NCI-H146 treated with DMSO at 0.1 percent for 48 hours (cell line): ENCODE data around the gene TMCC3.
"Not testable (repeated sequence)": the region's sequence is repeated elsewhere in the genome, so short reads cannot be mapped to it uniquely, and the experiment has no call there.

Experiments
- DNase-seq: peaks from one replicate; lab custom pipeline; 2025; ENCODE audit not compliant: unreplicated experiment; lab: John Stamatoyannopoulos, UW

TMCC3 gene, protein sequence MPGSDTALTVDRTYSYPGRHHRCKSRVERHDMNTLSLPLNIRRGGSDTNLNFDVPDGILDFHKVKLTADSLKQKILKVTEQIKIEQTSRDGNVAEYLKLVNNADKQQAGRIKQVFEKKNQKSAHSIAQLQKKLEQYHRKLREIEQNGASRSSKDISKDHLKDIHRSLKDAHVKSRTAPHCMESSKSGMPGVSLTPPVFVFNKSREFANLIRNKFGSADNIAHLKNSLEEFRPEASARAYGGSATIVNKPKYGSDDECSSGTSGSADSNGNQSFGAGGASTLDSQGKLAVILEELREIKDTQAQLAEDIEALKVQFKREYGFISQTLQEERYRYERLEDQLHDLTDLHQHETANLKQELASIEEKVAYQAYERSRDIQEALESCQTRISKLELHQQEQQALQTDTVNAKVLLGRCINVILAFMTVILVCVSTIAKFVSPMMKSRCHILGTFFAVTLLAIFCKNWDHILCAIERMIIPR

DNA sequence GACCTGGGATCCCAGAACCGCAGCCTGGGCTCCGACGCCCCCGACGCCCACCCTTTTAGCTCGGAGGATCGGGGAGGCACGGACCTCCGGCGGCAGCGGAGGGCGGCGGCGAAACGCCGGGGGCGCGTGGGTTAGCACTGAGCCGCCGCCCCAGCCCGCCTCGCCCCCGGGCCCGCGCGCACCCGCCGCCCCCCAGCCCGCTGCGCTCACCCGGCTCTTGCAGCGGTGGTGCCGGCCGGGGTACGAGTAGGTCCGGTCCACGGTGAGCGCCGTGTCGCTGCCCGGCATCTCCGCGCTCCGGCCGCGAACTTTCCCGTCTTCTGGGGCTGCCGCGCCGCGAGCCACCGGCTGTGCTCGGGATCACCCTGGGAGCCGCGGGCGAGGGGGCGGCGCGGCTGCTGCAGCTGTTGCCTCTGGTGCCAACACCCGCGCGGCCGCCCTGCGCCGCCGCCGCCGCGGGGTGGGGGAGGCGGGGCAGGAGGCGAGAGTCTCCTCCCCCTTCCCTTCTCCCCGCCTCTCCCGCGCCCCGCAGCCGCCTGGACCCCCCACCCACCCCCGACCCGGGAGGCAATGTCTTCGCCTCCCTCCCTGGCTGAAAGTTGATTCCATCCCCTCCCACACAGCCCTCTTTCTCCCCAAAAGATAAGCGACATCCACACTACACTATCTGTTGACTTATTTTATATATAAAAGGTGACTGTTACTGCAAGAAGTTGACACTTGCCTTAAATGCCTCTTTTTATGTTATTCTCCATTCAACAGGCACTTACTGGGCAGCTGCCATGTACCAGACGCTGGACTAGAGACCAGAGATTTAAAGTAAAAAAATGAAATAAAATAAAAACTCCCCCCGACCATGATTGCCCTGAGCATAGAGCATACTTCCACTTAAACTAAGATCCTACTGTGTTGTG lies at the start of gene TMCC3:
TSS of gene TMCC3 (minus strand) at position 415 of the 914 bp plus-strand sequence. CDS start at position 288, 127 bp downstream.
- no peak for DNase-seq

DNA sequence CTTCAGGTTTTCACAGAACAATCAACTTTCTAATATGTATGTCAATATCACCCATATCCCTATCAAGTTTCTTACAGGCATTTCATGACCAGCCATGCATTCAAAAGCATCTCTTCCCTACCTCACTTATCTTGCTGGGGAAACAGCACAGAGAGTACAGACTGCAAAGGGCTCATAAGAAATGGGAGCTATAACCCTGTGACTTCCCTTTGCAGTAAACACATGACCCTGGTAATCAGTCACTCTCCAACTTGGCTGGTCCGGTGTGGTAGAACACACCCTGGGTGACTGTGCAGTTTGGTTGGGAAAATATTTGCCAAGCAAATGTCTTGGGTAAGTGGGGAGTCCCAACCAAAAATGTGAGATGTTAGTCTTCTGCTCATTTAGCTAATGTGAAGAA lies 49.4 kb upstream of the TMCC3 start:
- DNase-seq = no peak

DNA sequence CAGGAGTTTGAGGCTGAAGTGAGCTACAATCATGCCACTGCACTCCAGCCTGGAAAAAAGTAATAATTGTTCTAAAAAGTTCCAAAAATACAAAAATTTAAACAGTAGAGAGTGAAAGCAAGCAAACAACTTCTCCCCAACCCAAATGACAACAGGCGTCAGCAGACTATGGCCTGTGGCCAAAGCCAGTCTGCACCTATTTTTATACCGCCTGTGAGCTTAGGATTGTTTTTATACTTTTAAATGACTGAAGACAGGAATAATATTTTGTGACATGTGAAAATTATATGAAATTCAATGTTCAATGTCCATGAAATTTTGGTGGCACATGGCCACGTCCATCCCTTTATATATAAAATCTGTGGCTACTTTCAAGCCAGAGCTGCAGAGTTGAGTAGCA lies 48.2 kb upstream of the TMCC3 start:
- no peak for DNase-seq

DNA sequence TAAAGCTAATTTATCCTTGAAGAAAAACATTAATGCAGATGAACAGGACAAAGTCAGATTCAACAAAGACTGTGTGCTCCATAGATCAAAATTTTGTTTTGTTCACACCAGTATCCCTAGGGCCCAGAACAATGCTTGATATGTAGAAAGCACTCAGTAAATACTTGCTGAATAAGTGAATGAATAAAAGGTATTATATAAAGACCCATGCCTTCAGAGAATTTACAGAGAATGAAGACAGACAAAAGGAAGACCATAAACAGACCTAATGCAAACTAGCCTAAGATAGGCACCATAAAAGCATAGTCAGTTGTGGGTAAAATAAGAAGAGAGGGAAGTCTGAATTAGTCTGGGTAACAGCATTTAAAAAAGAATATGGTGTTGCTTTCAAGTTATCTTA lies 47.3 kb upstream of the TMCC3 start:
- DNase-seq = no peak

DNA sequence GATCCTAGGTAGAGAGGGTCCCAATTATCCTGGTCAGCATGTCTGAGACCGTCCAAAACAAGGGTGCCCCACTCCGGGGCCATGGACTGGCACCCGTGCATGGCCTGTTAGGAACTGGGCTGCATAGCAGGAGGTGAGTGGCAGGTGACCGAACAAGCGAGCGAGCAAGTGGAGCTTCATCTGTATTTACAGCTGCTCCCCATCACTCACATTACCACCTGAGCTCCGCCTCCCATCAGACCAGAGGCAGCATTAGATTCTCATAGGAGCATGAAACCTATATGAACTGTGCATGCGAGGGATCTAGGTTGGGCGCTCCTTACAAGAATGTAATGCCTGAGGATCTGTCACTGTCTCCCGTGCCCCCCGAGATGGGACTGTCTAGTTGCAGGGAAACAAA lies 44.4 kb upstream of the TMCC3 start:
- no peak for DNase-seq

DNA sequence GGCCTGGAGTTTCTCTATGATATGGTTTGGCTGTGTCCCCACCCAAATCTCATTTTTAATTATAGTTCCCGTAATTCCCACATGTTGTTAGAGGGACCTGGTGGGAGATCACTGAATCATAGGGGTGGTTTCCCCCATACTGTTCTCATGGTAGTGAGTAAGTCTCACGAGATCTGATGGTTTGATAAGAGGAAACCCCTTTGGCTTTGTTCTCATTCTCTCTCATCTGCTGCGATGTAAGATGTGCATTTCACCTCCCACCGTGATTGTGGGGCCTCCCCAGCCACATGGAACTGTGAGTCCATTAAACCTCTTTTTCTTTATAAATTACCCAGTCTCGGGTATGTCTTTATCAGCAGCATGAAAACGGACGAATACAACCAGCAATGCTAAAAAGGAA lies 42.5 kb upstream of the TMCC3 start:
- not testable (repeated sequence) for DNase-seq

DNA sequence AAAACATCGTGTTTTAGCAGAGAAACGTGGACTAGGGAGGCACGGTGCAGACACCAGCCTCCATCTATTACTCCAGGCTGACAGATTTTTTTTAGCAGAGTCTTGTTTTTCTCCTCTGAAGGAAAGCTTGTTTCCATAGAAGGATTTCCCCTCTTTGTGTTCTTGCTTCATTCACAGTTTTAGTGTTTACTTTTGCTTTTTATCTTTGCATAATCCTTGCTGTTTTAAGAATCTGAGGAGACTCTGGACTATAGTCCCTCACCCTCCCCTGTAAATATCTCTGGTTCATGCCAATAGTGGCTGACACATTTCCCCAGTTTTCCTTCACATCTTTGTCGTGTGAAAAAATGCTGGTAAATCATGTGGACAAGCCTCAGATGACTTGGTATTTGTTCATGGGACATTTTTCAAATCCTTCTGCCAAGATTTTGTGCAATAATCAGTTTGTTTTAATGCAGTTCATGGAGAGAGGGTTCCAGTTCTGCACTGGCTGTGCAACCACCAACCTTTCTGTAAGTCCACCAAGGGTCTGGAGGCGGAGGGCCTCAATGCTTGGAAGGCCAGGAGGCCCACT lies 39.9 kb upstream of the TMCC3 start:
- no peak for DNase-seq

DNA sequence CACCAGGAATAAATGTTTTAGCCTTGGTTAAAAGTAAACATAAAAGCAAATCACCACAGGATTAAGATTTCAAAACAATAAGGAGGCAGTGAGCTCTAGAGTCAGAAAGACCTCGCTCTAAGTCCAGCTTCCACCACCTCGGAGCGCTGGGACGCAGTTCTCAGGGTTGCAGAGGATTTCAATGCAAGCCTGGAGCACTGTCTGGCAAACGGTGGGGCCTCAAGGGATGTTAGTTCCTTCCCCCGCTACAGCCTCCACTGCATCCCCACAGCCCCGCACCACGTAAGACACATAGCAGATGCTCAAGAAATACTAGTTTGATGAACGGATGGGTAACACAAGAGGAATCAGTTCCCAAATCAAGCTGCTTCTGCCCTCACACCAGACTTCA lies 39.3 kb upstream of the TMCC3 start:
- DNase-seq = no peak

DNA sequence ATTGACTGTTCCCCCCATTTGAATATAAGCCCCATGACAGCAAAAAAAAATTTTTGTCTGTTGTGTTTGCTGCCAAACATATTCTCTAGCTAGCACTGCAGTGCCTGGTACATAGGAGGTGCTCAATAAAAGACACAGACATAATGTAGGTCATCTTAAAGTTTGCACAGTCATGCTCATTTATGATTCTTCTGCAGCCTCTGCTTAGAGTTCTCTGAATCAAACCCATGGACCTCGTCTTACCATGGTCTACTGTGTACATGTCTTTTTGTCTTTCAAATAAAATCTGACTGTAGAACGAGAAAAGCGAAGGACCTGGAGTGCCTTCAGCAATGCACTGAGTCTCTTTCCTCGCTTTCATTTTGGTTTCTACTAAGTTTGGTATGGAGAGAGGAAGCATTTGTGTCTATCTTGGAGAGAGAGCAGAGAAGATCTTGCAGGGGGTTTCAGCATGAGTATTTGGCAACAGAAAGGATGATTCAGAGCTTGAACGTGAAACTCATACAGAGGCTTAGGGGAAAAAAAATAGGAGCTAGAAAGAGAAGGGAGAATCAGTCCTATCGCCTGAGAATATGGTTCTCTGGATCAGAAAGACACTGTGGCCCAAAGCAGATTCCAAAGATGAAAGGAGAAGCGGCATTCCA lies 38.8 kb upstream of the TMCC3 start:
- no peak for DNase-seq

DNA sequence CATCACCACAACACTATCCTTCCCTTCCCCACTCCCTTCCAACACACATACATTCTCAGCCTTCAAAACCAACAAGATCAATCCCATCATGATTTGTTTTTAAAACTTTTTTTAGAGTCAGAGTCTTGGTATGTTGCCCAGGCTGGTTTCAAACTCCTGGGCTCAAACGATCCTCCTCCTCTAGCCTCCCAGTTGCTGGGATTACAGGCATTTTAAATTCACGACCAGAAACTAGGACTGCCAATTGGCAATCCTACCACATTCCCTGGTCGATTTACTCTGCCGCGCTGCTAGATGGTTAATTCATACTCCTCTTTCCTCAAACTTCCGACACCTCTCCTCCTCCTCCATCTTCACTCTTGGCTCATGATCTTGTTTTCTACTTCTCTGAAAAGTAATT lies 37.5 kb upstream of the TMCC3 start:
- DNase-seq = no peak

DNA sequence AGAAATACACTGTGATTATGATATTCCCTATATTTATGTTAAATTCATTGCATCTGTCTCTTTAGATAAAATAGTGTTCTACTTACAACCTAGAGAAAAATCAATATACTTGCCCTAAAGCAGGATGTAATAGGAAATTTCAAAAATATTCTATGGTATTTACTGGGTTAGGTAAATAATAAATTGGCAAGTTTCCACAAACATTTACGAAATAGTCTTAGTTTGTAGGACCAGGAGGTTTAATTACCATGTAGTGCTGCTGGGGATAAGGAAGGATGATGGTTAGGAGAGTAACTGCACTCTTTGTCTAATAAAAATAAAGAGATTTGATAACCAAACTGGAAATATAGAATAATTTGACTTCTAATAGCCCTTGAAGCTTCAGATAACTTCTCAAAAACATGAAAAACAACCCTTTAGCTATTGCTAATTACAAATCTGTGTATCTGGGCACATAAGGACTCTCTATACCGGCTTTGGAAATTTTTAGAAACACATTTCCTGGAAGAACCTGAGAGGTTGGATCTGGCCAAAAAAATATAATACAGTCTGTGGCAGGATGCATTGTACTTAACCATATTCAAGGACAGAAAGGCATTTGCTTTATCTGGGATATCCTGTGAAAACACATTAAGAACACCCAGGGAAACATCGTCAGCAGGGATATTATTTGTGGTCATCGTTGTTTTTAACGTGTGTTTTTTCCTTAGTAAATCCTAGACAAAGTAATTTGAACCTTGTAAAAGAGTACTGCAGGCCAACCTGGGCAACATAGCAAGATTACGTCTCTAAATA lies 36.7 kb upstream of the TMCC3 start:
- DNase-seq = no peak

DNA sequence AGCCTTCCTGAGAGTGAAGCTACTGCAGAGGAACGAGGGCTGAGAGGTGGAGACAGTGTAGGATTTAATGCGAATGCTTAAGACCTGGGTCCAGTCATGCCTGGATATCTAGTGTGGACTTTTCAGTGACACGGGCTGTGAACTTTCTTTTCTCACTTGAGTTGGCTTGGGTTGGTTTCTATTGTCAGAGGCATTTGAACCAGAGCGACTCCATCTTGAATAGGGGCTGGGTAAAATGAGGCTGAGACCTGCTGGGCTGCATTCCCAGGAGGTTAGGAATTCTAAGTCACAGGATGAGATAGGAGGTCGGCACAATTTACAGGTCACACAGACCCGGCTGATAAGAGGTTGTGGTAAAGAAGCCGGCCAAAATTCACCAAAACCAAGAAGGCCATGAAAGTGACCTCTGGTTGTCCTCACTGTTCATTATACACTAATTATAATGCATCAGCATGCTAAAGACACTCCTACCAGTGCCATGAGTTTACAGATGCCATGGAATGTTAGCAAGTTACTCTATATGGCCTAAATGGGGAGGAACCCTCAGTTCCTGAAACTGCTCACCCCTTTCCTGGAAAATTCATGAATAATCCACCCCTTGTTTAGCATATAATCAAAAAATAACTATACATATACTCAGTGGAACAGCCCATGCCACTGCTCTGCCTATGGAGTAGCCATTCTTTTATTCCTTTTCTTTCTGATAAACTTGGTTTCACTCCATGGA lies 34.2 kb upstream of the TMCC3 start:
- no peak for DNase-seq

DNA sequence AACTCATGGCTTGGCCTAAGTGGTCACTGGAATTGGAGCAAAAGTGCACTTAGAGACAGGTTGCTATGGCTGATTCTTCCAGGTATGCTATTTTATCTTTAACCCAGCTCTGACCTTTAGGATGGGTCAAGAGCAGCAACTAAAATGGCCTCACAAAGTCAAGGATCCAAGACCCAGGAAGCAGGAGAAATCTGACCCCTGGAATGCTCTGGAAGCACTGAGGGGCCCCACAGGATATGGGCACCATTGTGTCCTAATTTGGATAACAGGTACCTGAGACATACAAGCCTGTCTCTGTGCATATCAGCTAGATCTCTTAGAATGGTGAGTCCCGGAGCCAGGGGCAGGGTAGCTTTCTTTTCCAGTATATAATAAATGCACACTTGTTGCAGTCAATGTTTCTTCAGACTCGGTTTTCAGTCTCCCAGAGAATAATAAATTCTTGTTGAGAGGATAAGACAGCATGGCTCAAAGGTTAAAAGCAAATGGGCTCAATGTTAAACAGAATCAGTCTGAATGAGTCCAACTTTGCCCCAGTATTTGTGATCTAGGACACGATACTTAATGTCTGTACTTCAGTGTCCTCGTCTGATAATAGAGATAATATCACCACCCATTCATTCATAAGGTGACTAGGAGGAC lies 29.3 kb upstream of the TMCC3 start:
- DNase-seq = no peak

DNA sequence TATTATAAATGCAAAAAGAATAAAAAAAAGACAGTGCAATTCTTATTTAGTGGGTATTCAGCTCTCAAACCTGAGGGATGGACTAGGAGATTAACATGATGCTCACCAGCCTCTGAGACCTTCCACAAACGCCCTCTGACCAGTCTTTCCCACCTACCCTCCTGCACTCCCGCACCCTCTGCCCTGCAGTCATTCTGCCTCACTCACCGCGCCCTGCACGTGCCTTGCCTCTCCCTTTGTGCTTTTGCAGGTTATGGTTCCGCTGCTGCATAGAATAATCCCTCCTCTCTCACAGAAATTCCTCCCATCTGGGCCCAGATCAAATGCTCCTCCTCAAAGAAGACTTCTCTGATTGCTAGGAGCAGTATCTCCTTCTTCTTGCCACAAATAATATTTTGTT lies 28.5 kb upstream of the TMCC3 start:
- DNase-seq = no peak

DNA sequence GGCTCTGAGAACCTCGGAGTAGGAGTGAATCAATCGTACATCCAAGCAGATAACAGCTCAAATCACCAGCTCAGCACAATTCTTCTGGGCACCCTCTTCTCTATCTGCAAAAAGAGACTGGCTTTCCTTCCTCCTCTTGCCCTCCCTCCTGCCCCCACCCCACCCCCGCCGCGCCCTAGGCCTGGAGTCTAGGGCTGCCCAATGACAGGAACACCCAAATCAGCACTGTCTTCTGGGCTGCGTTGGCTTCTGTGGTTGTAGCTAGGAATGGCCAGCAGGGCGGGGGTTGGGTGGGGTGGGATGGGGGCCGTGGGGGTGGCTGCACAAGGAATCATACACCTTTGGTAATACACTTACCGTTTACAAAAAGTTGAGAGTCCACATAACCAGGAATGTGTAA lies 28.0 kb upstream of the TMCC3 start:
- no peak for DNase-seq

DNA sequence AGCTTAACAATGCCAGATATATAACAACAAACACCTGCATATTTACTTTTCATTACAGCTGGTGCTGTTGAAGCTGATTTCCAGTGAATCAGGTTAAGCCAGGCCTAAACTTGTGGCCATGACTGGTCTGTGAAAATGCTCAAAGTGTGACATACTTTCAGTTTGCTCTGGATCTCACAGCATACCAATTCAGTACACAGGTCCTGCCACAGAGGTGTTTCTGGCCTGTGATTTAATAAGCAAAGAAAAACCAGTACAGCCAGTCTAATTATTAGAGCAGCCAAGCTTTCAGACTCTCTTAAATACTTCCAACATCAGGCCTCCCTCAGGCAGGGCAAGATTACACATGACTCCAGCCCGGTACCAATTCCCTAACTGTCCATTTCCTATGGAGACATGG lies 27.4 kb upstream of the TMCC3 start:
- no peak for DNase-seq

DNA sequence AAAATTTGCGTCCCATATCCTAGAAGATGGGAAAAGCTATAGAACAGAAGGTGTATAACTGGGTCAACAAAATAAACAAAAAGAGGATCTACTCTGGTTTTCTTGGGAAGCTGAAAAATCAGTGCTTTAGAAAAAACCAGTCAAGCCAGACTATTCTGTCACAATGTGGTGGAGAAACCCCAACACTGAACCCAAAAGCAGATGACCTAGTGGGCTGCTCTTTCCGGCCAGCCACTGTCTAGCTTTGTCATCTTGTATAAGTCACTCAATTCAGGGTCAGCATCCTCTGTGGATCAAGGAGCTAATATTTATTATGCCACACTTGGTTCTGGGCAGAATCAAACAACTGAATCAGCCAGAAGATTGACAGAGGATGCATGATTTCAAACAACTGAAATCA lies 26.6 kb upstream of the TMCC3 start:
- DNase-seq = no peak

DNA sequence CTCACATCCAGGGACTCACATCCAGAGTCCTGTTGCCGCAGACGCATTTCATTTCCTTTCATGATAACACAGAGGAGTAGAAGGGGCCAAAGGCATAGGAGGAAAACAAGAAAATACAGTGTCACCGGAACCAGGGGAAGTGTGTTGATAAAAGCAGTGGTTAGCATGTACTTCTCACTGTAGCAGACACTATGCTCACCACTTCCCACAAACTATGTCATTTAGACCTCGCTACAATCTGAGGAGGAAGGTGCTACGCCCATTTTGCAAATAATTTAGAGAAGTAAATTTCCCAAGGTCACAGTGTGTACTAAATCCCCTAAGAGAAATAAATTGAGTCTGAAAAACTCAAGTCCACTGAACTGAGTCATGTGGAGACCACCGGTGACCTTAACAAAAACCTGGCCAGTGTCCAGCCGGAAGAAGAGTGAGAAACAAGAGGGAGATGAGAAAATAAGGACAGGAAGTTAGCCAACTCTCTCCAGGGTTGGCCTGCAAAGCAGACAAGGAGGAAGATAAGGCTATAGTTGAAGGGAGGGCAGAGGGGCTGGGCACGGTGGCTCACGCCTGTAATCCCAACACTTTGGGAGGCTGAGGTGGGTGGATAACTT lies 25.8 kb upstream of the TMCC3 start:
- no peak for DNase-seq

DNA sequence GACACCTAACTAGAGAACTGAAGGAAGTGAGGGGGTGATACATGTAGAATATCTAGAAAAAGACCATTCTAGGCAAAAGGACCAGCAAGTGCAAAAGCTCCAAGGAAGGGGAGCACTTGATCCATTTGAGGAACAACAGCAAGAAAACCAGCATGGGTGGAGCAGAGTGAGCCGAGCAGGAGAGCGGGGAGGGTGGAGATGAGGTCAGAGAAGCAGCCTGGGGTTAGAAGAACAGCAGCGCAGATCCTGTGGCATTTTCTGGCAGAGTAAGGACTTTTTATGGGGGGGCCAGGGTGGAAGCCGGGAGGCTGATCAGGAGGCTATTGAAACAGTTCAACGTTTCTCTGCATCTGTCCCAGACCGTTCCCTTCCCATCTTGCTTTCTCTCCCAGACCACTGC lies 24.5 kb upstream of the TMCC3 start:
- DNase-seq = no peak
